T-cell (primary cell): ENCODE measurements around the gene FGF6. TPM values are rescaled to one million over a fixed set of nuclear protein-coding genes. Genes with fewer than 3 reads are reported as not detected.

Source experiments
- ATAC-seq, 4 experiments: fragments of 200-7000 bp in 3 of 4; fragments of 150-1000 bp in 1 of 4; cut with Tn5 transposase; replicated peaks in 1 of 4; 1 replicate in 3 of 4; 2 replicates in 1 of 4; pipeline ENCODE4 v1.10.0; 2021; ENCODE audit warnings: moderate library complexity in 3 of 4, mild to moderate bottlenecking in 2 of 4, moderate number of reproducible peaks in 1 of 4
- CTCF ChIA-PET, 2 donors: fragments of 300-600 bp; sonication (Branson Sonifier 250); formaldehyde crosslinking; loops; one replicate each; lab custom pipeline; 2022; ENCODE audit warnings: antibody characterized with exemption in 2 of 2; lab: Charles Lee
- POLR2A ChIA-PET, 2 donors: fragments of 300-600 bp; sonication (Branson Sonifier 250); formaldehyde crosslinking; loops; one replicate each; lab custom pipeline; 2022; ENCODE audit warnings: antibody characterized with exemption in 2 of 2; lab: Charles Lee
- DNase-seq, 35 experiments: peaks; one replicate each; pipeline versions ENCODE4 v3.0.0 to v3.0.0-alpha.2; 2013 to 2023
- H3K27ac ChIP-seq: one replicate; pipeline ENCODE4 v1.5.1; 2013; ENCODE audit warnings: low read length
- H3K27me3 ChIP-seq, 2 experiments: replicated peaks in 1 of 2; 1 replicate in 1 of 2; 2 replicates in 1 of 2; pipeline versions ENCODE4 v1.6.1 to v1.7.0; 2013; ENCODE audit warnings: low read length in 1 of 2, mixed read lengths in 1 of 2; ENCODE audit not compliant: control insufficient read depth in 2 of 2, insufficient read depth in 2 of 2; ENCODE audit errors: extremely low read depth in 1 of 2
- H3K36me3 ChIP-seq, 2 donors: 1 replicate in 1 of 2; 2 replicates in 1 of 2; pipeline versions ENCODE4 v1.6.1 to v1.7.0; 2013; ENCODE audit warnings: low read length in 1 of 2; ENCODE audit not compliant: control insufficient read depth in 2 of 2, insufficient read depth in 1 of 2; ENCODE audit errors: extremely low read depth in 1 of 2
- H3K4me1 ChIP-seq, 2 experiments: 1 replicate in 1 of 2; 2 replicates in 1 of 2; pipeline versions ENCODE4 v1.6.1 to v1.7.0; 2013; ENCODE audit warnings: low read length in 2 of 2, mixed read lengths in 1 of 2; ENCODE audit not compliant: insufficient read depth in 2 of 2, control insufficient read depth in 1 of 2; ENCODE audit errors: extremely low read depth in 1 of 2
- H3K4me3 ChIP-seq, 2 donors: 1 replicate in 1 of 2; 2 replicates in 1 of 2; pipeline versions ENCODE4 v1.5.1 to v1.7.0; 2013; ENCODE audit warnings: mild to moderate bottlenecking in 2 of 2, low read length in 1 of 2, moderate library complexity in 1 of 2; ENCODE audit not compliant: control insufficient read depth in 1 of 2; ENCODE audit errors: extremely low read depth in 1 of 2
- H3K9me3 ChIP-seq: 2 replicates; pipeline ENCODE4 v1.7.0; 2013
- H3K27ac Mint-ChIP-seq, 2 donors: one replicate each; pipeline ENCODE4 v1.8.0; 2020 to 2021; ENCODE audit warnings: mild to moderate bottlenecking in 2 of 2, mixed read lengths in 2 of 2
- H3K27me3 Mint-ChIP-seq, 2 donors: one replicate each; pipeline ENCODE4 v1.8.0; 2021 to 2022; ENCODE audit warnings: mixed read lengths in 2 of 2
- H3K36me3 Mint-ChIP-seq: one replicate; pipeline ENCODE4 v1.8.0; 2021; ENCODE audit warnings: mixed read lengths
- H3K4me1 Mint-ChIP-seq, 3 donors: one replicate each; pipeline ENCODE4 v1.8.0; 2020 to 2022; ENCODE audit warnings: mixed read lengths in 3 of 3, mild to moderate bottlenecking in 1 of 3
- H3K4me3 Mint-ChIP-seq, 3 donors: one replicate each; pipeline ENCODE4 v1.8.0; 2020 to 2022; ENCODE audit warnings: mild to moderate bottlenecking in 3 of 3, mixed read lengths in 3 of 3, moderate library complexity in 3 of 3
- H3K9me3 Mint-ChIP-seq, 3 donors: one replicate each; pipeline ENCODE4 v1.8.0; 2020 to 2022; ENCODE audit warnings: mixed read lengths in 3 of 3
- WGBS: methylation state at CpG from one replicate; pipeline ENCODE4 v1.1.5; 2013; ENCODE audit warnings: missing lambda C conversion rate; ENCODE audit not compliant: insufficient coverage; 5-methylcytosine and 5-hydroxymethylcytosine counted together
- total RNA-seq, 35 experiments: library from RNA in 6 of 35; stranded (reverse) in 6 of 35; fragments of 120-200 nt in 1 of 35; gene quantifications; one replicate each; pipeline versions ENCODE4 v1.2.1 to v1.2.4 and lab custom pipeline; 2013 to 2026

Gene FGF6
- total RNA-seq, 5 donors from 2014 or later (not counting 1 experiment from before 2014, with no cell fraction given) = not detected

GRCh38 chr12:4449851-4450221 lies 4.2 kb upstream of the FGF6 start:
- no peaks in the 10 kb centered on the region for H3K36me3 ChIP-seq
- CTCF ChIA-PET = no interaction called here
- ATAC-seq (no peak), DNase-seq (no peak)
- no peak overlapping the region for H3K27ac ChIP-seq
- POLR2A ChIA-PET = no interaction called here
- peaks cover 9 to 20% (median 10%) of the 10 kb centered on the region in 3 donors for H3K9me3 Mint-ChIP-seq
- H3K27me3 Mint-ChIP-seq = peaks cover 27 to 33% of the 10 kb centered on the region in 2 donors
- WGBS = 25% methylated on average over 3 of the region's 4 CpGs
- H3K4me1 Mint-ChIP-seq = no peaks in the 10 kb centered on the region
- H3K9me3 ChIP-seq = no peaks in the 10 kb centered on the region
- H3K27ac Mint-ChIP-seq = no peak overlapping the region
- peaks cover 8% of the 10 kb centered on the region for H3K36me3 Mint-ChIP-seq
- peaks cover 0 to 21% of the 10 kb centered on the region in 2 experiments for H3K27me3 ChIP-seq
- no peak overlapping the region for H3K4me3 ChIP-seq
- H3K4me3 Mint-ChIP-seq = no peak overlapping the region
- H3K4me1 ChIP-seq = no peaks in the 10 kb centered on the region

- H3K4me3 ChIP-seq = no peak overlapping the region
- Mint-ChIP-seq H3K4me1 (no peaks in the 10 kb centered on the region), H3K27me3 (peaks cover 27 to 33% of the 10 kb centered on the region in 2 donors), H3K27ac (no peak overlapping the region), H3K36me3 (peaks cover 8% of the 10 kb centered on the region), H3K4me3 (no peak overlapping the region), H3K9me3 (peaks cover 9 to 19% (median 10%) of the 10 kb centered on the region in 3 donors)
- ATAC-seq (no peak), DNase-seq (no peak)
- ChIA-PET CTCF (no interaction called here), POLR2A (no interaction called here)
- no peaks in the 10 kb centered on the region for H3K4me1 ChIP-seq
- no peaks in the 10 kb centered on the region for H3K36me3 ChIP-seq
- WGBS = 96% methylated on average over 4 of the region's 9 CpGs
- no peaks in the 10 kb centered on the region for H3K9me3 ChIP-seq
- H3K27ac ChIP-seq = no peak overlapping the region
- peaks cover 0 to 22% of the 10 kb centered on the region in 2 experiments for H3K27me3 ChIP-seq
Measured at GRCh38 chr12:4448943-4449850, 3.6 kb upstream of the FGF6 start.

GRCh38 chr12:4448371-4448940 lies 2.8 kb upstream of the FGF6 start:
- ChIA-PET POLR2A (no interaction called here), CTCF (no interaction called here)
- Histone ChIP-seq H3K36me3 (no peaks in the 10 kb centered on the region), H3K4me1 (no peaks in the 10 kb centered on the region), H3K9me3 (no peaks in the 10 kb centered on the region), H3K27ac (no peak overlapping the region), H3K4me3 (no peak overlapping the region), H3K27me3 (peaks cover 0 to 26% of the 10 kb centered on the region in 2 experiments)
- WGBS = 40% methylated on average over 1 of the region's 6 CpGs
- no peaks in the 10 kb centered on the region for H3K4me1 Mint-ChIP-seq
- ATAC-seq = no peak
- no peak for DNase-seq
- H3K9me3 Mint-ChIP-seq = peaks cover 3 to 12% (median 4%) of the 10 kb centered on the region in 3 donors
- H3K4me3 Mint-ChIP-seq = no peak overlapping the region
- H3K36me3 Mint-ChIP-seq = peaks cover 8% of the 10 kb centered on the region
- no peak overlapping the region for H3K27ac Mint-ChIP-seq
- H3K27me3 Mint-ChIP-seq = peaks cover 19 to 33% of the 10 kb centered on the region in 2 donors

GRCh38 chr12:4447151-4447550 lies 1.5 kb upstream of the FGF6 start:
- H3K27ac ChIP-seq = no peak overlapping the region
- ATAC-seq = no peak
- no peak overlapping the region for H3K4me3 ChIP-seq
- 71% methylated on average over 3 of the region's 3 CpGs for WGBS
- Mint-ChIP-seq H3K27ac (no peak overlapping the region), H3K4me3 (no peak overlapping the region), H3K9me3 (peaks cover 0 to under 1% (median under 1%) of the 10 kb centered on the region in 3 donors), H3K27me3 (peaks cover 13 to 35% of the 10 kb centered on the region in 2 donors), H3K4me1 (no peaks in the 10 kb centered on the region), H3K36me3 (peaks cover 3% of the 10 kb centered on the region)
- H3K9me3 ChIP-seq = no peaks in the 10 kb centered on the region
- no peak for DNase-seq
- ChIA-PET CTCF (no interaction called here), POLR2A (no interaction called here)
- H3K36me3 ChIP-seq = no peaks in the 10 kb centered on the region
- H3K27me3 ChIP-seq = peaks cover 0 to 30% of the 10 kb centered on the region in 2 experiments
- no peaks in the 10 kb centered on the region for H3K4me1 ChIP-seq

- H3K36me3 ChIP-seq = no peaks in the 10 kb centered on the region
- Mint-ChIP-seq H3K27me3 (peaks cover 5 to 28% of the 10 kb centered on the region in 2 donors), H3K9me3 (no peaks in the 10 kb centered on the region), H3K27ac (no peak overlapping the region), H3K4me1 (no peaks in the 10 kb centered on the region), H3K4me3 (no peak overlapping the region), H3K36me3 (no peaks in the 10 kb centered on the region)
- ATAC-seq = no peak
- POLR2A ChIA-PET = no interaction called here
- no peak for DNase-seq
- H3K27ac ChIP-seq = no peak overlapping the region
- H3K27me3 ChIP-seq = peaks cover 0 to 32% of the 10 kb centered on the region in 2 experiments
- CTCF ChIA-PET = interaction anchor here in 1 of 2 donors (0.6 kb wide), 2 partner anchors 10 to 22 kb away, joined by 4 to 5 read pairs; no protein-coding TSS in a partner anchor
- H3K9me3 ChIP-seq = no peaks in the 10 kb centered on the region
- no peak overlapping the region for H3K4me3 ChIP-seq
- WGBS = 86% methylated on average over 1 of the region's 2 CpGs
- H3K4me1 ChIP-seq = no peaks in the 10 kb centered on the region
Measured at GRCh38 chr12:4446335-4446734, 720 bp upstream of the FGF6 start.

GRCh38 chr12:4444031-4444430 lies 1.6 kb downstream of the FGF6 start:
- Mint-ChIP-seq H3K27ac (no peak overlapping the region), H3K36me3 (no peaks in the 10 kb centered on the region), H3K4me3 (no peak overlapping the region), H3K9me3 (no peaks in the 10 kb centered on the region), H3K4me1 (peaks cover 6 to 7% (median 7%) of the 10 kb centered on the region in 3 donors), H3K27me3 (peaks cover 0 to 11% of the 10 kb centered on the region in 2 donors)
- Histone ChIP-seq H3K27ac (no peak overlapping the region), H3K4me1 (no peaks in the 10 kb centered on the region), H3K9me3 (no peaks in the 10 kb centered on the region), H3K27me3 (peaks cover 0 to 35% of the 10 kb centered on the region in 2 experiments), H3K36me3 (no peaks in the 10 kb centered on the region), H3K4me3 (no peak overlapping the region)
- ChIA-PET POLR2A (no interaction called here), CTCF (no interaction called here)
- ATAC-seq (no peak), DNase-seq (no peak)
- 75% methylated on average over 2 of the region's 8 CpGs for WGBS
